Neural cell (in vitro differentiated cells): ENCODE measurements around the gene CASP6. TPM values are rescaled to one million over a fixed set of nuclear protein-coding genes. Genes with fewer than 3 reads are reported as not detected.

Experiments
- H2AFZ ChIP-seq: fragments of 200-600, 300-800 bp; sonication (generic), shearing (Covaris generic); 2 replicates; pipeline ENCODE4 v1.6.0; 2014; ENCODE audit warnings: low read depth, mild to moderate bottlenecking, antibody characterized with exemption, low read length, moderate library complexity
- H3F3A ChIP-seq: fragments of 200-600 bp; shearing (Covaris generic); 2 replicates; pipeline ENCODE4 v1.6.1; 2016; ENCODE audit warnings: mild to moderate bottlenecking, moderate library complexity, mixed read lengths, antibody characterized with exemption, low read length; ENCODE audit not compliant: insufficient read depth, poor library complexity, severe bottlenecking
- H3K27ac ChIP-seq: fragments of 200-600, 300-800 bp; sonication (generic), shearing (Covaris generic); 2 replicates; pipeline ENCODE4 v1.5.1; 2014; ENCODE audit warnings: mild to moderate bottlenecking, low read length, moderate library complexity
- H3K27me3 ChIP-seq: fragments of 300-800, 200-600 bp; sonication (generic), shearing (Covaris generic); 2 replicates; pipeline ENCODE4 v1.6.0; 2014; ENCODE audit warnings: mild to moderate bottlenecking, low read depth, low read length, moderate library complexity; ENCODE audit not compliant: insufficient read depth
- H3K36me3 ChIP-seq: fragments of 300-800, 200-600 bp; sonication (generic), shearing (Covaris generic); 2 replicates; pipeline ENCODE4 v1.5.1; 2014; ENCODE audit warnings: mild to moderate bottlenecking, antibody characterized with exemption, low read length, moderate library complexity; ENCODE audit not compliant: insufficient read depth
- H3K4me2 ChIP-seq: fragments of 300-800, 200-600 bp; sonication (generic), shearing (Covaris generic); 2 replicates; pipeline ENCODE4 v1.6.0; 2014; ENCODE audit warnings: mild to moderate bottlenecking, low read length
- H3K4me3 ChIP-seq: fragments of 300-800, 200-600 bp; sonication (generic), shearing (Covaris generic); 2 replicates; pipeline ENCODE4 v1.5.1; 2014; ENCODE audit warnings: mild to moderate bottlenecking, low read length, moderate library complexity
- H3K79me2 ChIP-seq: fragments of 200-600 bp; shearing (Covaris generic); replicated peaks from 2 replicates; pipeline ENCODE4 v1.6.0; 2014; ENCODE audit warnings: mild to moderate bottlenecking, low read length, moderate library complexity; ENCODE audit not compliant: insufficient read depth
- H3K9ac ChIP-seq: fragments of 300-800, 200-600 bp; sonication (generic), shearing (Covaris generic); 2 replicates; pipeline ENCODE4 v1.6.1; 2016; ENCODE audit warnings: mild to moderate bottlenecking, low read length, mixed read lengths
- H3K9me2 ChIP-seq: fragments of 200-600 bp; shearing (Covaris generic); 2 replicates; pipeline ENCODE4 v1.6.1; 2016; ENCODE audit warnings: mild to moderate bottlenecking, low read length, mixed read lengths; ENCODE audit not compliant: insufficient read depth
- H3K9me3 ChIP-seq: fragments of 200-600, 300-800 bp; sonication (generic), shearing (Covaris generic); 2 replicates; pipeline ENCODE4 v1.6.1; 2016; ENCODE audit warnings: mild to moderate bottlenecking, mixed run types, low read length, moderate library complexity, mixed read lengths
- H4K20me1 ChIP-seq: fragments of 200-600 bp; shearing (Covaris generic); 2 replicates; pipeline ENCODE4 v1.6.1; 2016; ENCODE audit warnings: mild to moderate bottlenecking, mixed run types; ENCODE audit not compliant: insufficient read depth
- CTCF ChIP-seq: fragments of 450-650 bp; IDR thresholded peaks from 2 replicates; pipeline ENCODE4 v1.5.1; 2014; ENCODE audit warnings: antibody characterized with exemption, mild to moderate bottlenecking, moderate library complexity; ENCODE audit not compliant: poor library complexity, severe bottlenecking
- EZH2 ChIP-seq: fragments of 200-600, 300-800 bp; shearing (Covaris generic), sonication (generic); IDR thresholded peaks from 2 replicates; pipeline ENCODE4 v1.6.1; 2014; ENCODE audit warnings: antibody characterized with exemption, low read length, borderline replicate concordance, mild to moderate bottlenecking; ENCODE audit not compliant: insufficient read depth, poor library complexity, severe bottlenecking
- MXI1 ChIP-seq: fragments of 450-650 bp; conservative IDR thresholded peaks from 2 replicates; pipeline ENCODE4 v1.6.1; 2014; ENCODE audit warnings: antibody characterized with exemption, mild to moderate bottlenecking; ENCODE audit not compliant: poor library complexity, severe bottlenecking
- POLR2AphosphoS5 ChIP-seq: IDR thresholded peaks from 2 replicates; pipeline ENCODE4 v1.6.1; 2012
- RAD21 ChIP-seq: fragments of 450-650 bp; conservative IDR thresholded peaks from 2 replicates; pipeline ENCODE4 v1.6.1; 2014; ENCODE audit warnings: antibody characterized with exemption, mild to moderate bottlenecking, moderate library complexity
- REST ChIP-seq: IDR thresholded peaks from 2 replicates; pipeline ENCODE4 v1.6.1; 2012; ENCODE audit warnings: borderline replicate concordance
- SMC3 ChIP-seq: fragments of 450-650 bp; conservative IDR thresholded peaks from 2 replicates; pipeline ENCODE4 v1.6.1; 2014; ENCODE audit warnings: antibody characterized with exemption, mild to moderate bottlenecking, moderate library complexity; ENCODE audit not compliant: poor library complexity
- TAF1 ChIP-seq: IDR thresholded peaks from 2 replicates; pipeline ENCODE4 v1.6.1; 2012; ENCODE audit warnings: low read depth
- polyA plus RNA-seq: library from polyadenylated mRNA; depleted of rRNA; stranded (reverse); fragments of >200 nt; gene quantifications from 2 replicates; pipeline ENCODE4 v1.2.3, GENCODE V29; 2014

The CASP6 gene
- polyA plus RNA-seq, 1 donor from 2014 or later = 5.1 TPM

DNA sequence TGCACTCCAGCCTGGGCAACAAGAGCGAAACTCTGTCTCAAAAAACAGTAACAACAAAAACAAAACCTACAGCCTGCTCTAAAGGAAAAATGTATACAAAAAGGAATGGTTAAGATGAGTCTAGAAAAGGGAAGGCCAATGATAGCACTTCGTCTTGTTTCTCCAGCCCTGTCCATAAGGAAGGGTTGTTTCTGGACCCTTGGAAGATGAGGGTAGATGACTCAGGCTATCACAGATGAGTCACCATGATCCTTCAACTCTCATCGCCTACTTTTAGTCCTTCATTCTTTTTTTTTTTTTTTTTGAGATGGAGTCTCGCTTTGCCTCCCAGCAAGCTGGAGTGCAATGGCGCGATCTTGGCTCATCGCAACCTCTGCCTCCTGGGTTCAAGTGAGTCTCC lies 17.8 kb upstream of the CASP6 start:
- no peaks in the 10 kb centered on the region for H3K79me2 ChIP-seq

GRCh38 chr4:109719604-109720003 lies 16.4 kb upstream of the CASP6 start:
- H3K36me3 ChIP-seq = no peaks in the 10 kb centered on the region
- no peak for TF ChIP-seq RAD21
- TF ChIP-seq EZH2 = no peak
- TF ChIP-seq SMC3 = no peak
- TF ChIP-seq TAF1 = no peak
- TF ChIP-seq CTCF = no peak
- no peak for TF ChIP-seq POLR2AphosphoS5
- no peak for TF ChIP-seq MXI1
- TF ChIP-seq REST = no peak
- H4K20me1 ChIP-seq = no peaks in the 10 kb centered on the region
- H3F3A ChIP-seq = no peaks in the 10 kb centered on the region
- H3K9me2 ChIP-seq = no peaks in the 10 kb centered on the region
- no peaks in the 10 kb centered on the region for H3K9me3 ChIP-seq
- no peak overlapping the region for H2AFZ ChIP-seq
- H3K27me3 ChIP-seq = no peaks in the 10 kb centered on the region
- no peak overlapping the region for H3K9ac ChIP-seq
- no peak overlapping the region for H3K4me3 ChIP-seq
- no peak overlapping the region for H3K27ac ChIP-seq
- H3K79me2 ChIP-seq = no peaks in the 10 kb centered on the region
- no peak overlapping the region for H3K4me2 ChIP-seq

More for the DNA sequence above, 17.8 kb upstream of the CASP6 start:
- Histone ChIP-seq H3F3A (no peaks in the 10 kb centered on the region), H3K36me3 (no peaks in the 10 kb centered on the region), H3K9me3 (no peaks in the 10 kb centered on the region), H3K27me3 (no peaks in the 10 kb centered on the region), H3K9me2 (no peaks in the 10 kb centered on the region), H3K27ac (no peak overlapping the region), H2AFZ (no peak overlapping the region), H3K4me2 (no peak overlapping the region), H4K20me1 (no peaks in the 10 kb centered on the region), H3K9ac (no peak overlapping the region), H3K4me3 (no peak overlapping the region)
- no peak for TF ChIP-seq TAF1
- no peak for TF ChIP-seq MXI1
- TF ChIP-seq RAD21 = no peak
- TF ChIP-seq REST = no peak
